Thoracic aorta (tissue), 2 donors: ENCODE results near the gene DCLK3. TPM values are rescaled to one million over a fixed set of nuclear protein-coding genes. Genes with fewer than 3 reads are reported as not detected.
A peak's percentile ranks its signal among the peaks of the same experiment; 100 is the strongest.

Experiments
- ATAC-seq: fragments of 150-250 bp; one replicate; pipeline ENCODE4 v1.8.0; 2017; ENCODE audit warnings: low read depth; ENCODE audit not compliant: insufficient number of reproducible peaks, low FRiP score
- DNase-seq: peaks from one replicate; pipeline ENCODE4 v3.0.0-alpha.2; 2020; ENCODE audit warnings: low spot score
- H3K27ac ChIP-seq, 2 donors: fragments of 200-600 bp; sonication (generic); 1 replicate in 1 of 2; 2 replicates in 1 of 2; pipeline ENCODE4 v1.5.1; 2016; ENCODE audit warnings: mild to moderate bottlenecking in 2 of 2, moderate library complexity in 2 of 2
- H3K27me3 ChIP-seq: fragments of 200-600 bp; sonication (generic); replicated peaks from 2 replicates; pipeline ENCODE4 v1.6.0; 2016; ENCODE audit warnings: mild to moderate bottlenecking; ENCODE audit not compliant: insufficient read depth
- H3K36me3 ChIP-seq: fragments of 200-600 bp; sonication (generic); one replicate; pipeline ENCODE4 v1.5.1; 2016
- H3K4me1 ChIP-seq, 2 donors: fragments of 200-600 bp; sonication (generic); 1 replicate in 1 of 2; 2 replicates in 1 of 2; pipeline versions ENCODE4 v1.5.1 to v1.6.0; 2016; ENCODE audit warnings: low read depth in 2 of 2, mild to moderate bottlenecking in 1 of 2; ENCODE audit not compliant: control insufficient read depth in 1 of 2
- H3K4me3 ChIP-seq: fragments of 200-600 bp; sonication (generic); 2 replicates; pipeline ENCODE4 v1.5.1; 2016; ENCODE audit warnings: mild to moderate bottlenecking
- H3K9me3 ChIP-seq: fragments of 200-600 bp; sonication (generic); 2 replicates; pipeline ENCODE4 v1.5.1; 2016
- CTCF ChIP-seq: fragments of 200-600 bp; sonication (generic); IDR thresholded peaks from one replicate; pipeline ENCODE4 v1.5.1; 2019; ENCODE audit warnings: antibody characterized with exemption
- total RNA-seq, 2 donors: library from RNA; depleted of rRNA; stranded (reverse); fragments of >200 nt; gene quantifications; one replicate each; pipeline versions ENCODE4 v1.1.0 to v1.2.3, GENCODE V29; 2016

Gene DCLK3, protein sequence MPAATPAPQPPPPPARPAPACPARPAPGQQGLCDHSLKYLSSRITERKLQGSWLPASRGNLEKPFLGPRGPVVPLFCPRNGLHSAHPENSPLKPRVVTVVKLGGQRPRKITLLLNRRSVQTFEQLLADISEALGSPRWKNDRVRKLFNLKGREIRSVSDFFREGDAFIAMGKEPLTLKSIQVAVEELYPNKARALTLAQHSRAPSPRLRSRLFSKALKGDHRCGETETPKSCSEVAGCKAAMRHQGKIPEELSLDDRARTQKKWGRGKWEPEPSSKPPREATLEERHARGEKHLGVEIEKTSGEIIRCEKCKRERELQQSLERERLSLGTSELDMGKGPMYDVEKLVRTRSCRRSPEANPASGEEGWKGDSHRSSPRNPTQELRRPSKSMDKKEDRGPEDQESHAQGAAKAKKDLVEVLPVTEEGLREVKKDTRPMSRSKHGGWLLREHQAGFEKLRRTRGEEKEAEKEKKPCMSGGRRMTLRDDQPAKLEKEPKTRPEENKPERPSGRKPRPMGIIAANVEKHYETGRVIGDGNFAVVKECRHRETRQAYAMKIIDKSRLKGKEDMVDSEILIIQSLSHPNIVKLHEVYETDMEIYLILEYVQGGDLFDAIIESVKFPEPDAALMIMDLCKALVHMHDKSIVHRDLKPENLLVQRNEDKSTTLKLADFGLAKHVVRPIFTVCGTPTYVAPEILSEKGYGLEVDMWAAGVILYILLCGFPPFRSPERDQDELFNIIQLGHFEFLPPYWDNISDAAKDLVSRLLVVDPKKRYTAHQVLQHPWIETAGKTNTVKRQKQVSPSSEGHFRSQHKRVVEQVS
- under 1 TPM in 1 of 2 donors, not detected in 1; 0.14 TPM for total RNA-seq

GRCh38 chr3:36763850-36764703 lies at the start of gene DCLK3:
TSS of gene DCLK3 (minus strand) at chr3:36764553. CDS start at chr3:36764263, 290 bp downstream.
- Histone ChIP-seq H3K4me1 (no peaks in the 10 kb centered on the region), H3K9me3 (no peaks in the 10 kb centered on the region), H3K36me3 (no peaks in the 10 kb centered on the region), H3K4me3 (peak within 1 kb of the TSS; percentile 55), H3K27me3 (no peaks in the 10 kb centered on the region), H3K27ac (no peak within 1 kb of the TSS)
- TF ChIP-seq CTCF, result no peak
- no peak for ATAC-seq
- no peak for DNase-seq

DNA sequence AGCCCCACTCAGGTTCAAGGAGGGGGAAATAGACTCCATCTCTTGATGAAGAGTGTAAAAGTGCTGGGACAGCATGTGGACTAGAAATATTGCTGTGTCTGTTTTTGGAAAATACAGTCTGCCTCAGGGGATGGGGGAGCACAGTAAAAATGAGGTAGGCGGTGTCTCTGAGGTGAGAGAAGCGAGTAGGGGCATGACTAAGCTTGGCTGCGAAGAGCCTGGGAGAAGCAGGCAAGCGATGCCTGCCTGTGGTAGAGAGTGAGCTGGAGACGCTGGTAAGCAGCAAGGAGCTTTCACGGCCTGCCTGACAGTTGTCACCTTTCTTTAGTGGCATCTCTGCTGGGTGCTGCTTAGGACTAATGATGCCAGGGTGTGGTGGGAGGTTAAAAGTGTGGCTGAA lies 49.0 kb upstream of the DCLK3 start:
- no peak overlapping the region for H3K4me3 ChIP-seq
- no peaks in the 10 kb centered on the region for H3K9me3 ChIP-seq
- no peak for ATAC-seq
- no peak for DNase-seq
- no peaks in the 10 kb centered on the region for H3K36me3 ChIP-seq
- H3K27ac ChIP-seq, result no peak overlapping the region
- TF ChIP-seq CTCF, result no peak
- H3K27me3 ChIP-seq, result no peaks in the 10 kb centered on the region
- H3K4me1 ChIP-seq, result peaks cover 0 to 3% of the 10 kb centered on the region in 2 donors

- H3K36me3 ChIP-seq, result no peaks in the 10 kb centered on the region
- H3K27me3 ChIP-seq, result no peaks in the 10 kb centered on the region
- no peak overlapping the region for H3K4me3 ChIP-seq
- H3K4me1 ChIP-seq, result peaks cover 0 to 3% of the 10 kb centered on the region in 2 donors
- H3K9me3 ChIP-seq, result no peaks in the 10 kb centered on the region
- no peak overlapping the region for H3K27ac ChIP-seq
- TF ChIP-seq CTCF, result no peak
- DNase-seq, result no peak
- ATAC-seq, result no peak
Measured at GRCh38 chr3:36812240-36812639, 47.9 kb upstream of the DCLK3 start.

DNA sequence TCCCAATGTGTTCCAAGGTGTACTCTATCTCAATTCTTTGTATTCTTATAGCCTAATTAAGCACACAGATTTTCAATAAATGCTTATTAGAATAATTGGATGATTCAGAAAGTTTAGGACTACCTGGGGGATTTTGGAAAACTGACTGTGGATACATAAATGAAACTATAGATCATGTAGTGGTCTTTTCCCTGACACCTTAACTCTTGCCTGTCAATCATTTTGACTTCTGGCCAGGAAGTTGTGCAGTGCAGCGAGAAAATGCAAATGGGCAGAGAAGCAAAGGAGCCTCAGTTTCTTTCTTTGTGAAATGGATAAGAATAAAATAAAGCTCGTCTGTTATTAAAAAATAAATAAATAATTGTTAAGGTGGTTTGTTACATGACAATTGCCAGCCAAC lies 47.4 kb upstream of the DCLK3 start:
- ATAC-seq, result no peak
- no peak for TF ChIP-seq CTCF
- no peak overlapping the region for H3K27ac ChIP-seq

More for the DNA sequence above, 47.4 kb upstream of the DCLK3 start:
- no peaks in the 10 kb centered on the region for H3K36me3 ChIP-seq
- no peaks in the 10 kb centered on the region for H3K27me3 ChIP-seq
- no peak overlapping the region for H3K4me3 ChIP-seq
- H3K4me1 ChIP-seq, result peaks cover 0 to 3% of the 10 kb centered on the region in 2 donors
- DNase-seq, result no peak
- peaks cover 2% of the 10 kb centered on the region for H3K9me3 ChIP-seq
